Measurements from ENCODE around the gene LSR. TPM values are rescaled to one million over a fixed set of nuclear protein-coding genes. Genes with fewer than 3 reads are reported as not detected.

LSR gene
- total RNA-seq, 1 donor from 2014 or later, result 0.99 TPM

DNA sequence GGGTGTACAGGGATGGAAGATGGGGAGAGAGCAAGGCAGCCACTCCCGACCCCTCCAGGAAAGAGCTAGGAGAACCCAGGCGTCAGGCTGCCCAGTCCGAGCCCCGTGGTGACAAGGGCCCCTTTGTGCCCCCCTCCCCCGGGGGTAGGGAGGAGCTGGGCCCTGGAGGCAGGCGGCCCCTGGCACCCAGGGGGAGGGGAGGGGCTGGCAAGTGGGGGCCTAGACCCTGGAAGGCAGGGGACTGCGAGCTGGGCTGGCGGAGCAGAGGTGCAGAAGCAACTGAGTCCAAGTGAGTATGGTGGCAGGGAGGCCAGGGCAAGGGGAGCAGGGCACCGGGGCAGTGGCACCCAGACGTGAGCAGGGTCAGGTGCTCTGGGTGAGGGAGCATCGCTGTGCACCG lies 43.1 kb downstream of the LSR start, which contains the start of gene MAG:
Gene MAG (plus strand): TSS at position 246 of the 400 bp plus-strand sequence. CDS start 3,248 bp downstream, outside the sequence.
- Mint-ChIP-seq H3K4me3 (ENCODE audit: unreplicated experiment) (no peak within 1 kb of the TSS), H3K36me3 (ENCODE audit: low read depth) (no peaks in the 10 kb centered on the region), H3K4me1 (ENCODE audit: low read depth) (no peaks in the 10 kb centered on the region), H3K27me3 (ENCODE audit: low read depth) (peaks cover 36% of the 10 kb centered on the region), H3K9me3 (ENCODE audit: low read depth) (no peaks in the 10 kb centered on the region), H3K27ac (ENCODE audit: unreplicated experiment) (no peak within 1 kb of the TSS)
- TF ChIP-seq, protein P1, sequence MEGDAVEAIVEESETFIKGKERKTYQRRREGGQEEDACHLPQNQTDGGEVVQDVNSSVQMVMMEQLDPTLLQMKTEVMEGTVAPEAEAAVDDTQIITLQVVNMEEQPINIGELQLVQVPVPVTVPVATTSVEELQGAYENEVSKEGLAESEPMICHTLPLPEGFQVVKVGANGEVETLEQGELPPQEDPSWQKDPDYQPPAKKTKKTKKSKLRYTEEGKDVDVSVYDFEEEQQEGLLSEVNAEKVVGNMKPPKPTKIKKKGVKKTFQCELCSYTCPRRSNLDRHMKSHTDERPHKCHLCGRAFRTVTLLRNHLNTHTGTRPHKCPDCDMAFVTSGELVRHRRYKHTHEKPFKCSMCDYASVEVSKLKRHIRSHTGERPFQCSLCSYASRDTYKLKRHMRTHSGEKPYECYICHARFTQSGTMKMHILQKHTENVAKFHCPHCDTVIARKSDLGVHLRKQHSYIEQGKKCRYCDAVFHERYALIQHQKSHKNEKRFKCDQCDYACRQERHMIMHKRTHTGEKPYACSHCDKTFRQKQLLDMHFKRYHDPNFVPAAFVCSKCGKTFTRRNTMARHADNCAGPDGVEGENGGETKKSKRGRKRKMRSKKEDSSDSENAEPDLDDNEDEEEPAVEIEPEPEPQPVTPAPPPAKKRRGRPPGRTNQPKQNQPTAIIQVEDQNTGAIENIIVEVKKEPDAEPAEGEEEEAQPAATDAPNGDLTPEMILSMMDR (IDR thresholded peaks at IDR 0.05), result no peak
- no peak for DNase-seq (ENCODE audit: low spot score)

DNA sequence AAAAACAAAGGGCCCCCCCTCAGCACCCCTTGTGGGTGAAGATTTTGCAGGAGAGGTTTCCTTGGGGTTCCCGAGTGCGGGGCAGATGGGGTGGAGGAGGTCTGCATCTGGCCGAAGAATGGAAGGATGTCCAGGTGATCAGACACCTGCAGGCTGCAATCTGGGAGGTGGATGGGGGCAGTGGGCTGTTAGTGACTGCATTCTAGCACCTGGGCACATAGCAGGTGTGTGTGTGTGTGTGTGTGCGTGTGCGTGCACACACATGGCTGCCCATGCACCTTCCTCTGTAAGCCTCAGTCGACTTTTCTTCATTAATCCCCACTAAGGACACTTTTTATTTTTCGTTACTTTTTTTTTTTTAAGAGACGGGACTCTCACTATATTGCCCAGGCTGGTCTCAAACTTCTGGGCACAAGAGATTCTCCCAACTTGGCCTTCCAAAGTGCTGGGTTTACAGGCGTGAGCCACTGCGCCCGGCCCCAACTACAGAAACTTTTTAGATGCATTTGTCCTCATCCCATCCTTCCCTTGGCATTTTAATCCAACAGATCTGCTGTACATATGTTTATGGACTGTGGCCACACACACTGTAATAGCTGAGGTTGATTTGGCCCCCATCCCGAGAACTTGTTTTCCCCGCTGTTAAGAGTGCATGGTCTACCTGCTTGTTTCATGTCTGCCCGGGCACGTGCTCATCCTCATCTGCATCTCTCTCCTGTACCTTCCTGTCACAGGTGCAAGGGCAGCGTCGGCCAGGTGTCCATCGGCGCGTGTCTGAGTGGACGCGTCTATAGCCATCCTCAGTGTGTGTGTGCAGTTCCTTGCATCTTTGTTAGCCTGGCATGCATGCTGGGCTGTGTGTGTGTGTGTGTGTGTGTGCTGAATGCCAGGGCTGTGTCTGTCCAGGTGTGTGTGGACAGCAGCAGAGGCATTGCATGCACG lies 43.9 kb downstream of the LSR start:
- Mint-ChIP-seq H3K4me3 (ENCODE audit: unreplicated experiment) (no peak overlapping the region), H3K27me3 (ENCODE audit: low read depth) (peaks cover 36% of the 10 kb centered on the region), H3K9me3 (ENCODE audit: low read depth) (no peaks in the 10 kb centered on the region), H3K36me3 (ENCODE audit: low read depth) (no peaks in the 10 kb centered on the region), H3K27ac (ENCODE audit: unreplicated experiment) (no peak overlapping the region), H3K4me1 (ENCODE audit: low read depth) (no peaks in the 10 kb centered on the region)
- DNase-seq (ENCODE audit: low spot score), result no peak
- TF ChIP-seq, protein P1 (IDR thresholded peaks at IDR 0.05), result no peak

DNA sequence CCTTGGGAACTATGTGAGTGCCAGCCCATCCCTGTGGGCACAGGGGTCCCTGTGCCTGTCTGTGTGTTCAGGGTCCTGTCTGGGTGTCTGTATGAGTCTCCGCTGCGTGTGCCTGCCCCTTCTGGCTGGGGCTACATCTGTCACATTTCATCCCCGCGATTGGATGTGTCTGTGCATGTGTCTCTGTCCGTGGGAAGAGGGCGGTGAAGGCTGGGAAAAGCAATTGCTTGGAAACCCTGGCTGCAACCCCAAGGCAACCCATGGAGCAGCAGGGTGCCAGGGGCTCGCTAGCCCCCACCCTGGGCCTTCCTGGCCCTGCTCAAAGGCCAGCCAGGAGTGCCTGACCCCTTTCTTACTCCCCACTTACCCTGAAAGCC lies 44.5 kb downstream of the LSR start:
- no peaks in the 10 kb centered on the region for H3K9me3 Mint-ChIP-seq (ENCODE audit: low read depth)
- TF ChIP-seq, protein P1 (IDR thresholded peaks at IDR 0.05), result no peak
- no peak overlapping the region for H3K27ac Mint-ChIP-seq (ENCODE audit: unreplicated experiment)
- no peaks in the 10 kb centered on the region for H3K36me3 Mint-ChIP-seq (ENCODE audit: low read depth)
- H3K27me3 Mint-ChIP-seq (ENCODE audit: low read depth), result peaks cover 36% of the 10 kb centered on the region
- no peak for DNase-seq (ENCODE audit: low spot score)
- no peaks in the 10 kb centered on the region for H3K4me1 Mint-ChIP-seq (ENCODE audit: low read depth)
- no peak overlapping the region for H3K4me3 Mint-ChIP-seq (ENCODE audit: unreplicated experiment)

DNA sequence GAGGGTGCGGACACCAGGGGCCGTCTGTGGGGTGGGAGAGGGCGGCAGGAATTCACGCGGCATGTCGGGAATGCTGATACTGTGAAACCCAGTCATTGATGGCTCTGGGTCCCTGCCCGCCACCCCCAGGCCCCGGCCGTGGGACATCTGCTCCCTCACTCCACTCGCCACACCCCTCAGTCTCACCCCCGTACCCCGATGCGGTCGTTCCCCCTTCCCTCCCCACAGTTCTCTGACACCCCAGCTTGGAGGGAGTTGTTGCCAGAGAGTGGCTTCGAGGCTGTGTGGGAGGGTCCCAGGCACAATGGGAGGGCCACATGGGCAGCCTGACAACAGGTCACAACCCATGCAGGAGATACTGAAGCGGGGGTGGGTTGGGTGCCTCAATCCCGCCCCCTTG lies 45.0 kb downstream of the LSR start:
- Mint-ChIP-seq H3K27ac (ENCODE audit: unreplicated experiment) (no peak overlapping the region), H3K27me3 (ENCODE audit: low read depth) (peaks cover 36% of the 10 kb centered on the region), H3K36me3 (ENCODE audit: low read depth) (no peaks in the 10 kb centered on the region), H3K4me1 (ENCODE audit: low read depth) (no peaks in the 10 kb centered on the region), H3K9me3 (ENCODE audit: low read depth) (no peaks in the 10 kb centered on the region), H3K4me3 (ENCODE audit: unreplicated experiment) (no peak overlapping the region)
- TF ChIP-seq, protein P1 (IDR thresholded peaks at IDR 0.05), result no peak
- no peak for DNase-seq (ENCODE audit: low spot score)

DNA sequence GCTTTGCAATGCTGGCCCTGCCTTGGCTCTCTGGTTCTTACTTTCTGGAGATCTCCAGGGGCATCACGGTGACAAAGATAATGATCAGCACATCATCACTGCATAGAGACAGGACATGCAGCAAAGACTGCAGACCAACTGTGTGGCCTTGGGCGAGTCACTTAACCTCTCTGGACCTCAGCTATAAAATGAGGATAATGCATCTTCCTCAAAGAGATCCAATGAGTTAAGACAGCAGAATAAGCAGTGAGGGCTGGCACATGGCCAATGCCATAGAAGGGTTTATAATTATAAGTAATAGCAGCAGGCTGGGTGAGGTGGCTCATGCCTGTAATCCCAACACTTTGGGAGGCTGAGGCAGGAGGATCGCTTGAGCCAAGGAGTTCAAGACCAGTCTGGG lies 45.5 kb downstream of the LSR start:
- Mint-ChIP-seq H3K27me3 (ENCODE audit: low read depth) (peaks cover 36% of the 10 kb centered on the region), H3K9me3 (ENCODE audit: low read depth) (no peaks in the 10 kb centered on the region), H3K36me3 (ENCODE audit: low read depth) (no peaks in the 10 kb centered on the region), H3K4me3 (ENCODE audit: unreplicated experiment) (no peak overlapping the region), H3K4me1 (ENCODE audit: low read depth) (no peaks in the 10 kb centered on the region), H3K27ac (ENCODE audit: unreplicated experiment) (no peak overlapping the region)
- no peak for DNase-seq (ENCODE audit: low spot score)
- TF ChIP-seq, protein P1 (IDR thresholded peaks at IDR 0.05), result no peak
